HG03342 (cell line): ENCODE measurements around the gene ZNF263.
A peak's percentile ranks its signal among the peaks of the same experiment; 100 is the strongest.

Source experiments
- ATAC-seq: cut with Tn5 transposase; IDR thresholded peaks from one replicate; pipeline ENCODE4 v1.9.1; 2021; ENCODE audit warnings: mild to moderate bottlenecking, moderate library complexity; ENCODE audit not compliant: unreplicated experiment

The ZNF263 gene

DNA sequence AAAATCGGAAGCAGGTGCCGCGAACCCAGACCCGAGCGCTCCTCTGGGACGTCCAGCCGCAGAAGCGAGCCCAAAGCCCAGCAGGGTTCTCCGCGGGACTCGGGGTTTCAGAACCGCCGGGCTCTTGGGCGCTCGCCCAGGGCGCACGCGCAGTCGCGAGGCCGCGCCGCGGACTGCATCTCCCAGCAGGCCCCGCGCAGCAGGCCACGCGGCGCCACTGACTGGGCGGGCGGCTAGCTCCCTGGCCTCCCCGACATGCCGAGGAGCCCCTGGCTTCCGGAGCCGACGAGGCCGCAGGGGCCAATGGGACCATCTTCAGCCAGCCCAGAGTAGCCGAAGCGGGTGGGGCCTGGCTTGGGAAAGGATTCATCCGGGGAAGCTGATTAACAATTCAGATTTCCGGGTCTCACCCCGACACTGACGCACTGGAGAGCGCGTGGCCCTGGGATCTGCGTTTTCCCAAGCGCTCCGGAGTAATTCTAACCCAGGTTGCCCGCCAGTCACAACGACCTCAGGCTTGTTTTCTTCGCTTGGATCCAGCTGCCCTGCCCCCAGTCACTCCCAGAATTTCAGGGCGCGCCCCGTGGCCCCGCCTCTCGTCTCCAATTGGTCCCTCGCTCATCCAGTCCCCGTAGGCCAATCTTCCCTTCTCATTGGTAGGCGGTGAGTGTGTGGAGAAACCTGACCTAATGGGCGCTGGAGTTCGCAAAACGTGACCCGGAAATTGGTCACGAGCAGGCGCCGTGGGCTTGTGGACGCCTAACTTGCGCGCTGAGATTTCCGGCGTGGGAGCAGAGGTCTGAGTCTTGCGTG, at the start of gene ZNF263:
ZNF263 (plus strand) TSS at position 762 of the 813 bp plus-strand sequence. CDS start 328 bp downstream, outside the sequence.
- peak; percentile 79 for ATAC-seq

DNA sequence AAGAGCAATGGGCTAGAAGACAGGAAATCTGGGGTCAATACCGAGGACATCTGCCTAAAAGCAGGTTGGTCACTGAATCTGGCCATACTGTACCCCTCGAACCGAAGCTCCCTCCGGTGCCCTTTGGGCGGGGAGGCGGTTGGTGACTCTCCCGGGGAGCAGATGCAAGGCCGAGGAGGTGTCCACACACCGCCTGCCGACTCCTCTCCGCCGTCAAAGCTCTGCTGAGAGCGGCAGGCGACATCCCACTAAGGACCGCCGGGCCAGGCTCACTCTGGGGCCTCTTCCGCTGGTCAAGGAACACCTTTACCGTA, 48.8 kb upstream of the ZNF263 start:
- no peak for ATAC-seq

DNA sequence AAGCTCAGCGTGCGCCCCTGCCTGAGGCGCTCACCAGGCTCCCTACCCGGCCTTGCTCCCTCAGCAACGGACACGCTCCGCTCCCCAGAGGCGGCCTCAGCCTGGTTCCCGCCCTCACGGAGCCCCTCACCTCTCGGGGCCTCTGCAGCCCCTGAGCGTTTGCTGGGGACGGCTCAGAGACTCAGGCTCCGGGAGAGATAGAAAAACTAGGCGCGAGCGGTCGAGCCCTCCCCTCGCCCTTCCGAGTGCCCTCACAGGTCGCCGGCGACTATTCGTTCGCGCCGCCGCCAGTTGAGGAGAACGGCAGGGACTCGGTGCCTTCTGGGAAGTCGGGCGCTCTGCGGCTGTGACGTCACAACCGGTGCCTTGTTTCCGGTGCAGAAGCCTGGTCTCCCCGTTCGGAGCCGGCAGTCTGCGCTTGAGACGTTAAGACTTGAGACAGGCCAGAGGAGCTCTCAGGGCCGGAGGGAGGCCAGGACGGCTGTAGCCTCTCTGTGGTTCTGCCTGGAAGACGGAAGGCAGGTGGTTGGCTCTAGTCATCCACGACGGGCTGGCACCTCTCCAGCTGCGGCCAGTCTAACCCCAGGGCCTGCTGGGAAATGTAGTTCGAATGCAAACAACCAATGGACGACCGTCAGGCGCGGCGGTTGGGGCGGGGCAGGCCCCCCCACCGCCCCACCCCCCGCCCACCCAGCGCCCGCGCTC, 48.3 kb upstream of the ZNF263 start, which contains the start of gene ZNF200:
ZNF200 (minus strand) TSS at position 302 of the 705 bp plus-strand sequence. CDS start 1,403 bp downstream, outside the sequence.
- peak; percentile 89 for ATAC-seq

DNA sequence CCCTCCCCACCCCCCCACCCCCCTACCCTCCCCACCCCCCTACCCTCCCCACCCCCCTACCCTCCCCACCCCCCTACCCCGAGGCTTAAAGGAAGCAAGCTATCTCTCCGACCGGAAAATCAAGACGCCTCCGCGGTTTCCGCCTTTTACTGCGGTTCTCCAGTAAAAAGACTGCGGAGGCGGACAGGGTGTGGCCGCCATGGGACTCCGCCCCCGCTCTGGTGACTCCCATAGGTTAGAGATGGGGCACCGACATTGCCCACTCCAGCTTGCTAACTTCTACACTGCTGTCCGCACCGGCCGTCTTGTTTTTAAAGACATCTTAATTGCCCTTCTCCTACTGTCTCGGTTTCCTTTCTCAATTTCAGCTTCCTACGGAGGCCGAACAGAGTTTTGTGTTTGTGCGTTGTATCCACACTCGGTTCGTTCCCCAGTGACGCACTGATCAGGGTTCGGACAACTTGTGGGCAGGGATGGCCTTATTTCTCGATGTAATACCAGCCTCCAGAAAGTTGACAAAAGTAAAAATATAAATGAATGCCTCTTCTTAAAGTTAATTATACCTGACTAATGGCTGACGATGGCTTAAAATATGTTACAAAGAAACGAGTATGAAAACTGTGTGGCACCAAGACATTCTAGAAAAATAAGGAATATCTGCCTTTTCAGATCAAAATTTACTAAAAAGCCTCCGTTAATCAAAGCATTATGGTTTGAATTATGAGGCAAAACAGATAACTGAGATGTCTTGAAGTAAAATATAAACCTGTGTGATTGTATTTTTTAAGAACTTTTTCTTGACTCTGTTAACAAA, 47.2 kb upstream of the ZNF263 start:
- no peak for ATAC-seq

DNA sequence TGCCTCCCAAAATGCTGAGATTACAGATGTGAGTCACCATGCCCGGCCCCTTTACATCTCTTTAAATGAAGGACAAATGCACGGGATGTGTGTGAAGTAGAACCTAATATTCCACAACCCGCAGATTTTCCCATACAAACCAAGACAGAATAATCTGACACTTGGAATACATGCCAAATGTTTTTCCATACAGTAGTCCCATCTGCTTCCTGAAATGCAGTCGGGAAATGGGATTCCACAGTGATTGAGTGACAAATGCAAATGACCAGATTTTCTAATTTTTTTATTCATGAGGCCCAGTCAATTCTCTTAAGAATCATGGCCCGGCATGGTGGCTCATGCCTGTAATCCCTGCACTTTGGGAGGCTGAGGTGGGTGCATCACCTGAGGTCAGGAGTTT, 41.5 kb upstream of the ZNF263 start:
- no peak for ATAC-seq

DNA sequence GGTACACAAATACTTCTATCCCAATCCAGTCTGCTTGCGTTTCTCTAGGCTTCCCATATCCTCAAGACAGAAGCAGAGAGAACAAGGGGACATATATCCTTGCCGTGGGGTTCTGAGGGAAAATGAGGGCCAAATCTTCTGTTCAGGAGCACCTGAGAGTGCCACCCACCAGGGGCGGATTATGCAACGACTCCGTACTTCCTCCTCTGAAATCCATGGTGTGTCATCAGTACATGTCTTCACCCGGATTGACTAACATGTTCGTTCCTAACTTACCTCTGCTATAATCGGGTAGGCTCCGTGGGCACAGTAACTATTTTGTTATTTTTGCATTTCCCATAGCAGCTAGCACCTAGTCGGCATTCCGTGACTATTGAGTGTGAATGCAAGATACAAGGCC, 40.6 kb upstream of the ZNF263 start:
- no peak for ATAC-seq

DNA sequence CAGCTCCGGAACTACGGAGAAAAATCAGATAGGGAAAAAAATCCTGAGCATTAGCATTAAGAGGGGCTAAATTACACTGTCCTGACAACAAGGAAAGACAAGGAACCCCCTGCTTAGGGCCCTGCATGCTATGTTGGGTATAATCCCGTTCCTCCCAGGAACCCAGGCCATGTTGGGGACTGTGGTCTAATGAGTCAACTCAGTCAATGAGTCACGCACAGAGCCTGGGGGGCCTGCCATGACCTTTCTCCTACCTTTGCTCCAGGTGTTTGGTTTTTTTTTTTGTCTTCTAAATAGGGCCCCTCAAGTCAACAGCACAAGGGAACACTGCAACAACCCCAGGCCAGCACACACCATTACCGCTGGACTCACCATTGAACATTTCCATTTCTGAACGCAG, 39.4 kb upstream of the ZNF263 start:
- ATAC-seq: no peak

DNA sequence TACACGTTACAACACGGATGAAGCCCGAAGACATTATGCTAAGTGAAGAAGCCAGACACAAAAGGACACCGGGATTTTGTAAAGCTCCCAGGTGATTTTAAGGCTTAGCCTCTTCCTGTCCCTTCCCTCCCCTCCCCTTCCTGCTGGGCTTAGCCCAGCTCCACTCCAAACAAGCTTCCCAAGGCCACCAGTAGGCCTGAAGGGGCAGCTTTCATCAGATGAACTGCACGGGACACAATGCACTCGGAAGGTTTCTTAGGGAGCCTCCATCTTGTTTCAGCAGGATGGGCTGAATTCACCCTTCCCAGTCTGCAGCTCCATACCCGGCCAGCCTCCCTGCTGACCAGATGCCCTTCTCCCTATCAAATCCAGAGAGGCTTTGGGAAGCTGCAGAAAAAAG, 37.3 kb upstream of the ZNF263 start:
- ATAC-seq: no peak

DNA sequence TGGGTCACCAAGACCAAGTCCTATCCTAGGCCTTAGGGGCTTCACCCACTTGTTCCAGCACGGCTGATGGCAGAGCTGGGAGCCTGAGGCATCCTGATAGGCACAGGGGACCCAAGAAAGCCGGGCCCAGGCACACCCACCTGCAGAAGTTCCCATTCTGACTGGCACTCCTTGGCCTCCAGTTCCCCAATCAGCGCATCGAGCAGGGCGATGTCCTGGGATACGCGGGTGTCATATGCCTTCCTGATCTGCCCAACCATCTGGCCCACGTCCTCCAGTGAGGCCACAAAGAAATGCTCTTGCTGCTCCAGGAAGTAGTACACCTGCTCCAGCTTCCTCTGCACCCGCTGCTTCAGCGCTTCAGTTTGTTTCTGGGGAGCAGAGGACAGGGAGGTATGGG, 36.4 kb upstream of the ZNF263 start:
- ATAC-seq: no peak

DNA sequence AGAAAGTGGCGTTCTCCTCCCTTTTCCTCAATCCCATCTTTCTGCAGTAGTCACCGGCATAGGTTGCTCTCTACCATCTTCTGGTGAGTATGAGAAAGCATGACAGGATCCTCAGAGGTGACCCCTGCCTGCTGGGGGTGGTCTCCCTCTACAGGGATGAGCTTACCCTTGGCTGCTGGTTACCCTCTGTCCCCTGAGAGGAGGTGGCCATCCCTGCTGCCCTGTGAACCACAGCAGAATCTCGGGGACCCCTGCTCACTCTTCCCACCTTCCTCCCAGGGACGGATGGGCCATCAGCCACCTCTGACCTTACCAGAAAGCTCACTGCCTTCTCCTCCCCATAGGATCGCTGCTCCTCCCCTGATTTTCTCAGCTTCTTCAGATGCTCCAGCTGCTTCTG, 34.7 kb upstream of the ZNF263 start:
- ATAC-seq: no peak

DNA sequence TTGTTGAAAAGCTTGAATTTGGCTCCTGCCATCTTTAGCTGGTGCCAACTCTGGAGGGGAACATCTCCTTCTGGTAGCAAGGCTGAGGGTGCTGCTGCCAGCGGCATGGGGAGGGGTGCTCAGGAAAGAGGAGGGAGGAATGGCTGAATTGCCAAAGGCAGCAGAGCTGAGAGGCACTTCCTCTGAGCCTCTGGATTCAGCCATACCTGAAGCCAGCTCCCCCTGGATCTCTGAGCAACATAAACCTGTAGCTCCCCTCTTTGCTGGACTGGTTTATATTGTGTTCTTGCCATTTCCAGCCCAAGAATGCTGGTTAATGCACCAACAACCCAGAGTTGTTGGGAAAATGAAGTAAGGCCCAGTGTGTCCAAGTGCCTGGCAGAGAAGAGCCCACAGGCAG, 34.3 kb upstream of the ZNF263 start:
- ATAC-seq: no peak

DNA sequence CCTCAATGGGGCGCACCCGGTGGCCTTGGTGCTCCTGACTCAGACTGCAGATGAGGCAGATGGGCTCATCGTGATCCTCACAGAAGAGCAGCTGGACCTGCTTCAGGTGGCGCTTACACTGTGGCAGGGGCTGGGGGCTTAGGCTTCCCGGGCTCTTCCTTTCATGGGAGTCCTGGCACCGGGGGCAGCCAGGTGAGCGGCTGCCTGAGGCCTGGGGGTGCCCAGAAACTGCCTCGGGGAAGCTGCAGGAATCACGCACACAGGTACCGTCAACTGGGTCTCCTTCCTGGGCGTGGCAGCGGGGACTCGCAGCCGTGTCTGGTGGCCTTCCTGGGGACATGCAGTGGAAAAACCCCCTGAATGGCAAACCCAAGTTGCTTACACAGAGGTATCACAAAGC, 33.8 kb upstream of the ZNF263 start:
- no peak for ATAC-seq

DNA sequence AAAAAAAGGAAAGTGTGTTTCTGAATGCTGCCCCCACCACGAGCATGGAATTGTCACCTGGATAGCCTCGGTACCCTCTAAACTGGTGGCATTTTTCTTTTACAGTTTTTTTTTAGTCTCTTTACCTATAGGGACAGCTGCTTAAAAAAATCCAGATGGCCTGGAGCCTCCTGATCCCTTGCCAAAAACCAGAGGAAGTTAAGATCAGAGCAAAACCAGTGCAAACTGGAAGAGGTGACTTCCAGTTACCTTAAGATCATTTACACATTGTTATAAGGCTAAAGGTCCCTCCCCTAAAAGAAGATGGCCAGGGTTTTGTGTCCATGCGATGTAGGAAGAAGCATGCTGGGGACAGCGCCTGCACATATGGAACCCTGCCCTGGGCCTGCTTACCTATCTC, 30.3 kb upstream of the ZNF263 start:
- ATAC-seq: no peak

DNA sequence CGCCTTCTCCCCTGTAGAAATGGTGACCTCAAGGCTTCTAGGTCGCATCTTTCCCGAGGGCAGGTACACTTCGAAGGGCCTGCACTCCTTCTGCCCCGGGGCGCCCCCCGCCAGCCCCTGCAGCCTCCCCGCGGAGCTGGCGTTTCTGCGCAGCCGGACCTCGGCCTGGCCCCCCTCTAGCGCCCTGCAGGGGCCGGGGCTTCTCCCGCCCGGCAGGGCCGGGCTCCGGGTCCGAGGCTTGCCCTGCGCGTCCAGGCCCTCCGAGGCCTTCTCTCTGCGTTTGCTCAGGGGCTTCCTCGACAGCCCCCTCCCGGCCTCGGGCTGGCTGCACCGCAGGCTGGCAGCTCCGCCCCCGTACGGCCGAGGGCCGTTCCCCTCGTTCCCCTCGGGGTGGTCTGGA, 29.0 kb upstream of the ZNF263 start:
- no peak for ATAC-seq

DNA sequence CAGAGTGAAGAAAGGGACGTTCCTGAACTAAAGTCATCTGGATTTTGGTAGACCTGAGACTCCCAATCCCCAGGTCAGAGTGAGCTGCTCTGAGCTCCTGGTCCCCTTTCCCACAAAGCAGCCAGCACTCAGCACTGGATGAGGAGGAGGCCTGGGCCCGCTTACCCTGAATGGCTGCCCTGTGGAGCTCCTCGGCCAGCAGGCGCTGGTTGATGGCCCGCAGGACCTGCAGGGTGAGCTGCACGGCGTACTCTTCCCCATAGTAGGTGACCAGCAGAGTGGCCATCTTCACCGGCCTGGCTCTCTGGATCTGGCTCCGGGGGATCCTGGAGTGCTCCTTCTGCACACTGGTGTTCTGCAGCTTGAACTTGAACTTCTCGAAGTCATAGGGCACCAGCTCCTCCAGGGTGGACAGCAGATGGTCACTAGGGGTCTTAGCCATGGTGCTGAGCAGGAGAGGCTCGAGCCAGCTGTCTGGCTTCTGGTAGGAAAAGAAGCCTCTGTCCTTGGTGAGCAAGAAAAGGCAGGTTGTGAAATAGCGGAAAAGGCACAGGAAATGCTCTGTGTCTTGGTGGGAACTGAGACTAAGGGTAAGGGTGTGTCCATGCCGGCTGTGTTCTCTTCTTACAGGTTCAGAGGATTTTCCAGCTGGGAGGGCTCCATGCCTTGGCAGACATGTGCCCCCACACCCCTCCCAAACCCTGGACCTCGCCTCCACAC, 27.0 kb upstream of the ZNF263 start, which contains the start of gene MEFV:
MEFV (minus strand) TSS at position 488 of the 720 bp plus-strand sequence; CDS start at position 442, 46 bp downstream.
- no peak for ATAC-seq

DNA sequence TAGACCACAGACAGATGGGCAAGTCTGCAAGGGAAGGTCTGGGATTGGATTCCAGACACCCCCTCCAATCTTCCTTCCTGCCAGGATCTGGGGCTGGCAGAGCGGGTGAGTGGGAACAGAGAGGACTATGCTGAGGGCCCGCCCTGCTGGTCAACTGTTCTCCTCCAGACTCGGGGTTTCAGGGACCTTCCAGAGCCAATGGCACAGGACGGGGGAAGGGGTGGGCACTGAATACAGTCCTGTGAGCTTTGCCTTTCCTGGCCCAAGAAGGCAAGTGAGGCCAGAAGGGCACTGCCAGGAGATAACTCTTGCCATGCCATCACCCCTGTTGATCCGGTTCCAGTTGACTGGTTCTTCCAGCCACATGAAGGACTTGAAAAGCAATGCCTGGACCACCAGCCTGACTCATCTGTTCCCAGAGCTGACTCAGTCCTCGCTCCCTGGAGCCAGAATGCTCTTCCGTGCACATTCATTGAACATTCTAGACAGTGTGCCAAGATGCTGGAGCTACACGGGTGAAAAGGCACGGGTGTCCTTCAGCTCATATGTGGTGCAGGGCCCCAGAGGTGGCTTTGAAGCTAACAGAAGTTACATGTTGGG, 26.3 kb upstream of the ZNF263 start:
- ATAC-seq: no peak

DNA sequence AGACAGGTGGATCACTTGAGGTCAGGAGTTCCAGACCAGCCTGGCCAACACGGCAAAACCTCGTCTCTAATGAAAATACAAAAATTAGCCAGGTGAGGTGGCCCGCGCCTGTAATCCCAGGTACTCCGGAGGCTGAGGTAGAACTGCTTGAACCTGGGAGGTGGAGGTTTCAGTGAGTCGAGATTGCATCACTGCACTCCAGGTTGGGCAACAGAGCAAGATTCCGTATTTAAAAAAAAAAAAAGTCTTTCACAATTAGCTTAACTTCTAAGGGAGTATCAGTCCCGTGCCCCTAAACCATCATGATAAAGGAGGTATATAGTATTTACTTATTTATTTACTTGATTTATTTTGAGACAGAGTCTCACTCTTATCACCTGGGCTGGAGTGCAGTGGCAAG, 23.5 kb upstream of the ZNF263 start:
- ATAC-seq: no peak

DNA sequence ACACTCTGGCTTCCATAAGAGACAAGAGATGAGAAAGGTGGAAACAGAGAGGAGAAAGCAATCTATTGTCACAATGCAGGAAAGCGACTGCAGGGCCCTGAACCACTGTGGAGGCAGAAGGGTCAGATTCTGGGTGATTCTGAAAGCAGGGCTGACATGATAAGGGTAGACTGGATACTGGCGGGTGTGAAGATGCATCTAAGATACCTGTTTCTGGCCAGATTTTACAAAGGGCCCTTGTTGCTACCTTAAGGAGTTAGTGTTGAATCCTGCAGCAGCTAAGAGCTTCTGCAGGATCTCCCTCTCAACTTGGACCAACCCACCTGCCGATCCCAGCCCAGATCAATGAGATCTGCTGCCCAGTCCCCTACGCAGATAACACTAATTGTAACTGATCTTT, 20.8 kb upstream of the ZNF263 start:
- ATAC-seq: no peak

DNA sequence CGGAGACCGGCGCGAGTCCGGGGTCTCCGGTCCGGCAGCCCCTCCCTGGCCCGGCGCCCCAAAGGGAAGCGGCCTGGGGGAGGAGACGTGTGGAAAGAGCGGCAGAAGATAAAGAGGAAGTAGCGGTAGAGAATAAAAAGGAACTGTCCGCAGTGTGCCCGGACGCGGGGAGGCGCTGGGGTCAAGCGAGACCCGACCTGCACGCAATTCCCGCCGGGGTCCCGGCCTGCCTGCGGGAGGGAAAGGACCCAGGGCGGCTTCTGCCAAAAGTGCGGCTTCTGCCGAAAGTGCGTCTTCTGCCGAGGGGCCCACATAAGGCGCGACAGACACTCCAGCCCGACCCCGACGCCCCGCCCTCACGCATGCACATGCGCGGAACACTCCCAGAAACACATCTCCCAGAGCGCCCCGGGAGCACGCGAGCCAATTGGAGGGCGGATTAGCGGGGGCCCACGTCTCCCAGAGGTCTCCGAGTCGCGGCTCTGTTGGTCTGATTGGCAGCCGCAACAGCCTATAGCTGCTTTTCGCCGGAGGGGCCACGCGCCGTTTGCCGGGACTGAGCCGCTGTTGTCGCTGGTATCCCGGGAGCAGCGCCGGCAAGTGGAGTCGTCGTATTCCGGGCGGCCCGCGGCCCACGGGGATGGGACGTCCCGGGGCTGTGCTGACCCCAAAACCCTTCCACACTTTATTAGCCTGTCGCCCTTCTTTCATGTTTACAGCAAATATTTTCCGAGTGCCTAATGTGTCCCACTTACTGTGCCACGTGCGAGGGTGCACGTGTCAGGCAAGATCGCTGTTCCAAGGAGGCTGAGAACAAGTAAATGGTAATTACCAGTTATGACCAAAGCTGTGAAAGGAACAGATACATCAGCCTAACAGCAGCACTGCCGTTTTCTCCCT, 18.9 kb upstream of the ZNF263 start:
- peak; percentile 80 for ATAC-seq
